HepG2 (cell line): ENCODE data around the gene C1QTNF5. TPM values are rescaled to one million over a fixed set of nuclear protein-coding genes. Genes with fewer than 3 reads are reported as not detected.
A peak's percentile ranks its signal among the peaks of the same experiment; 100 is the strongest.

Experiments used
- ATF1 ChIP-seq: IDR thresholded peaks from 2 replicates; pipeline ENCODE4 v1.6.1; 2016; ENCODE audit warnings: mild to moderate bottlenecking, control low read depth
- CENPX ChIP-seq: sonication (generic); formaldehyde crosslinking; IDR thresholded peaks from 2 replicates; pipeline ENCODE4 v1.9.0; 2021; ENCODE audit warnings: mild to moderate bottlenecking, missing genetic modification reagents, moderate library complexity
- HDAC1 ChIP-seq: sonication (generic); formaldehyde crosslinking; IDR thresholded peaks from 2 replicates; pipeline ENCODE4 v1.5.1; 2020; ENCODE audit warnings: mild to moderate bottlenecking, missing genetic modification reagents
- KDM1A ChIP-seq: IDR thresholded peaks from 2 replicates; pipeline ENCODE4 v1.6.1; 2016; ENCODE audit warnings: missing compliant biosample characterization
- KLF16 ChIP-seq, 2 experiments: sonication (generic) in 1 of 2; formaldehyde crosslinking in 1 of 2; IDR thresholded peaks; 2 replicates each; pipeline versions ENCODE4 v1.6.1 to v1.8.0; 2016 to 2023; ENCODE audit warnings: missing genetic modification reagents in 2 of 2, missing compliant biosample characterization in 1 of 2
- NCOA5 ChIP-seq: sonication (generic); formaldehyde crosslinking; IDR thresholded peaks from 2 replicates; pipeline ENCODE4 v1.4.0; 2020; ENCODE audit warnings: missing genetic modification reagents
- NFATC3 ChIP-seq: sonication (generic); formaldehyde crosslinking; IDR thresholded peaks from 2 replicates; pipeline ENCODE4 v1.5.1; 2020; ENCODE audit warnings: mild to moderate bottlenecking, missing genetic modification reagents
- PAX8 ChIP-seq: sonication (generic); formaldehyde crosslinking; IDR thresholded peaks from 2 replicates; pipeline ENCODE4 v1.8.0; 2022; ENCODE audit warnings: mild to moderate bottlenecking, missing genetic modification reagents, borderline replicate concordance
- PRPF4 ChIP-seq: fragments of 200-400 bp; formaldehyde crosslinking; IDR thresholded peaks from 2 replicates; pipeline ENCODE4 v1.6.1; 2016; ENCODE audit warnings: low read length, low read depth; ENCODE audit not compliant: poor library complexity, severe bottlenecking
- PTBP1 ChIP-seq: fragments of 200-400 bp; formaldehyde crosslinking; IDR thresholded peaks from 2 replicates; pipeline ENCODE4 v1.6.1; 2018; ENCODE audit warnings: low read length, low read depth; ENCODE audit not compliant: poor library complexity, severe bottlenecking
- RERE ChIP-seq: IDR thresholded peaks from 2 replicates; pipeline ENCODE4 v1.6.1; 2016; ENCODE audit warnings: low read depth, missing genetic modification reagents, missing compliant biosample characterization
- SAP130 ChIP-seq: IDR thresholded peaks from 2 replicates; pipeline ENCODE4 v1.6.1; 2016; ENCODE audit warnings: low read depth
- SNAI1 ChIP-seq: sonication (generic); formaldehyde crosslinking; IDR thresholded peaks from 2 replicates; pipeline ENCODE4 v1.5.0; 2020; ENCODE audit warnings: mild to moderate bottlenecking, missing genetic modification reagents, borderline replicate concordance
- STAG1 ChIP-seq: sonication (generic); formaldehyde crosslinking; IDR thresholded peaks from 2 replicates; pipeline ENCODE4 v1.4.0; 2020; ENCODE audit warnings: missing genetic modification reagents
- TCF7 ChIP-seq: sonication (generic); IDR thresholded peaks from 2 replicates; pipeline ENCODE4 v1.6.1; 2016; ENCODE audit warnings: antibody characterized with exemption, low read depth
- ZFP1 ChIP-seq: IDR thresholded peaks from 2 replicates; pipeline ENCODE4 v1.6.1; 2016
- ZMYM3 ChIP-seq: sonication (generic); formaldehyde crosslinking; IDR thresholded peaks from 2 replicates; pipeline ENCODE4 v1.5.1; 2020; ENCODE audit warnings: mild to moderate bottlenecking, missing genetic modification reagents
- ZNF282 ChIP-seq: fragments of 450-650 bp; IDR thresholded peaks from 2 replicates; pipeline ENCODE4 v1.6.1; 2018; ENCODE audit not compliant: partially characterized antibody
- ZNF687 ChIP-seq: sonication (generic); formaldehyde crosslinking; IDR thresholded peaks from 2 replicates; pipeline ENCODE4 v1.5.1; 2020; ENCODE audit warnings: mild to moderate bottlenecking, missing genetic modification reagents, moderate library complexity
- ZNF800 ChIP-seq: sonication (generic); formaldehyde crosslinking; IDR thresholded peaks from 2 replicates; pipeline ENCODE4 v1.4.0; 2020; ENCODE audit warnings: missing genetic modification reagents
- polyA plus RNA-seq, 8 experiments: library from polyadenylated mRNA; depleted of rRNA in 3 of 8; stranded (reverse) in 7 of 8; unstranded in 1 of 8; fragments of >200 nt; fragmentation: Illumina TruSeq in 4 of 8; extraction: Trizol in 4 of 8; gene quantifications; 2 replicates each; pipeline versions ENCODE4 v1.2.1 to v1.2.3, GENCODE V29; 2011 to 2016; ENCODE audit warnings: low read depth in 4 of 8, missing spikeins in 1 of 8, mixed read lengths in 1 of 8; ENCODE audit not compliant: insufficient read depth in 1 of 8
- total RNA-seq, 5 experiments: library from RNA; depleted of rRNA; stranded (reverse); fragments of >200 nt; fragmentation: Illumina TruSeq; extraction: Trizol; gene quantifications; 2 replicates each; pipeline ENCODE4 v1.2.3, GENCODE V29; 2016; ENCODE audit warnings: low read depth in 1 of 5

Gene C1QTNF5
- total and polyA plus RNA-seq, 2 of the 13 experiments (the other 11 are each of a cell fraction or from before 2014, with no cell fraction given): 0.86 to 1.2 TPM

- TF ChIP-seq ZNF687 (CRISPR knock-in tag): peak; percentile 60
- TF ChIP-seq STAG1 (CRISPR knock-in tag): no peak
- no peak for TF ChIP-seq PTBP1
- TF ChIP-seq PRPF4: no peak
- TF ChIP-seq RERE (CRISPR knock-in tag): no peak
- no peak for TF ChIP-seq NCOA5 (CRISPR knock-in tag)
- peak; percentile 52; the same call in 1 of the 2 replicates for TF ChIP-seq SAP130 (CRISPR knock-in tag)
- no peak for TF ChIP-seq HDAC1 (CRISPR knock-in tag)
- TF ChIP-seq ZNF800 (CRISPR knock-in tag): no peak
- TF ChIP-seq ATF1 (CRISPR knock-in tag): no peak
- TF ChIP-seq SNAI1 (CRISPR knock-in tag): no peak
- TF ChIP-seq NFATC3 (CRISPR knock-in tag): no peak
- TF ChIP-seq ZMYM3 (CRISPR knock-in tag): no peak
- no peak for TF ChIP-seq ZFP1
- TF ChIP-seq PAX8: no peak
- no peak for TF ChIP-seq KLF16 (CRISPR knock-in tag; IDR thresholded peaks at IDR 0.05)
- TF ChIP-seq CENPX (CRISPR knock-in tag): no peak
- TF ChIP-seq TCF7: no peak
- TF ChIP-seq KDM1A: no peak
- TF ChIP-seq ZNF282: no peak
These were observed 39.6 kb upstream of the C1QTNF5 start (continued) for GRCh38 chr11:119380160-119380826.
